GM03348 (cell line): ENCODE results near the gene PTCSC3.

Experiments used
- DNase-seq: peaks from one replicate; pipeline ENCODE4 v3.0.0; 2012; ENCODE audit warnings: low spot score

PTCSC3 gene

GRCh38 chr14:36176524-36176923 lies at the start of gene PTCSC3:
PTCSC3 (minus strand) TSS chr14:36176722.
- DNase-seq = peak; percentile 5

- DNase-seq = no peak
Observed at GRCh38 chr14:36226164-36226563, 49.6 kb upstream of the PTCSC3 start.

GRCh38 chr14:36224176-36224575 lies 47.7 kb upstream of the PTCSC3 start:
- no peak for DNase-seq

GRCh38 chr14:36223558-36223957 lies 47.0 kb upstream of the PTCSC3 start:
- no peak for DNase-seq

GRCh38 chr14:36222952-36223468 lies 46.5 kb upstream of the PTCSC3 start:
- peak; percentile 16 for DNase-seq

GRCh38 chr14:36222337-36222736 lies 45.8 kb upstream of the PTCSC3 start:
- DNase-seq = no peak

- DNase-seq = no peak
Observed at GRCh38 chr14:36221112-36221511, 44.6 kb upstream of the PTCSC3 start.

GRCh38 chr14:36217732-36218131 lies 41.2 kb upstream of the PTCSC3 start:
- no peak for DNase-seq

- DNase-seq = no peak
Observed at GRCh38 chr14:36217027-36217426, 40.5 kb upstream of the PTCSC3 start.

GRCh38 chr14:36215217-36215598 lies 38.7 kb upstream of the PTCSC3 start:
- no peak for DNase-seq

GRCh38 chr14:36214476-36215216 lies 38.1 kb upstream of the PTCSC3 start:
- DNase-seq = peak; percentile 5

GRCh38 chr14:36212987-36213386 lies 36.5 kb upstream of the PTCSC3 start:
- DNase-seq = no peak

- no peak for DNase-seq
Observed at GRCh38 chr14:36212577-36212976, 36.1 kb upstream of the PTCSC3 start.

GRCh38 chr14:36208690-36209278 lies 32.3 kb upstream of the PTCSC3 start:
- DNase-seq = no peak

GRCh38 chr14:36207500-36207899 lies 31.0 kb upstream of the PTCSC3 start:
- DNase-seq = peak; percentile 22

- no peak for DNase-seq
Observed at GRCh38 chr14:36204461-36205073, 28.0 kb upstream of the PTCSC3 start.

GRCh38 chr14:36198378-36198777 lies 21.9 kb upstream of the PTCSC3 start:
- no peak for DNase-seq

GRCh38 chr14:36194663-36195062 lies 18.1 kb upstream of the PTCSC3 start:
- no peak for DNase-seq

GRCh38 chr14:36192530-36192929 lies 16.0 kb upstream of the PTCSC3 start:
- DNase-seq = no peak

GRCh38 chr14:36183402-36183801 lies 6.9 kb upstream of the PTCSC3 start:
- DNase-seq = no peak

GRCh38 chr14:36181417-36181816 lies 4.9 kb upstream of the PTCSC3 start:
- DNase-seq = no peak

- DNase-seq = no peak
Observed at GRCh38 chr14:36177489-36177888, 967 bp upstream of the PTCSC3 start.

- DNase-seq = no peak
Observed at GRCh38 chr14:36174767-36175424, 1.6 kb downstream of the PTCSC3 start.
